Inflammatory macrophage treated with lipopolysaccharide for 4 hours (primary cell): Measurements from ENCODE around the gene ATL2.
A peak's percentile ranks its signal among the peaks of the same experiment; 100 is the strongest.
"Not testable (repeated sequence)": the region's sequence is repeated elsewhere in the genome, so short reads cannot be mapped to it uniquely, and the experiment has no call there.

Experiments
- DNase-seq: peaks from one replicate; pipeline ENCODE4 v3.0.0-alpha.2; 2020

ATL2 gene

DNA sequence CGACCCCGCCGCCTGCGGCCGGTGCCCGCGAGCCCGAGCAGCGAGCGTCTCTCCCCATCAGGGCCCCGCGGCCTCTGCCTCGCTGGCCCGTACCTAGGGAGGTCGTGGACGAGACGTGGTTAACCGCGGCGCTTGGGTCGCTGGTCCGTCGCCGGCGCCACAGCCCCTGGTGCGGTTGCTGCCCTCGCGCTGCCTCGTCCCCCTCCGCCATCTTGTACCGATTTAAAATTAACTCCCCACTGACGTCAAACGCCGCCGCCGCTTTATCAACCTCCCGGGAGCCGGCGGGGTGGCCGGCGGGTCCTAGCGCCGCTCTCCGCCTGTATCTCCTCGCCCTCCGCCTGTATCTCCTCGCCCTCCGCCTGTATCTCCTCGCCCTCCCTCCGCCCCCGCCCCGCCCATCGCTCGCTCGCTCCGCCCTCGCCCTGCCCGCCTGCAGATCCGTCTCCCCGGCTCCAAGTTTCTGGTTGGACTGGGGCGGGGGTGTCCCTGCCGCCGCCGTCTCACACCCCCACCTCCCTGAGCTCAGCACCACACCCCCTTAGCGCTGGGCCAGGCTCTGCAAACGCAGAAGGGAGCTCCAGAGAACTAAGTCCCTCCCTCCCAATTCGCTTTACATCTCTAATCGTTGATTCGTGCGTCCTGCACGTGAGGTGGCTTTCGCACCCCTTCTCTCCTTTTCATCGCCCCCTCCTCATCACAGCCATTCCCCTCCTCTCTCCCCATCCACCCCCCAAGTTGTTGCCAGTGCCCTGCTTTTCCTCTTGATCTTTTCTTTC is at the start of gene ATL2:
TSS of gene ATL2 (minus strand) at position 224 of the 779 bp plus-strand sequence. CDS start at position 211, 13 bp downstream.
- peak; percentile 94 for DNase-seq

GRCh38 chr2:38423763-38424162 is 46.7 kb upstream of the ATL2 start:
- DNase-seq: no peak

DNA sequence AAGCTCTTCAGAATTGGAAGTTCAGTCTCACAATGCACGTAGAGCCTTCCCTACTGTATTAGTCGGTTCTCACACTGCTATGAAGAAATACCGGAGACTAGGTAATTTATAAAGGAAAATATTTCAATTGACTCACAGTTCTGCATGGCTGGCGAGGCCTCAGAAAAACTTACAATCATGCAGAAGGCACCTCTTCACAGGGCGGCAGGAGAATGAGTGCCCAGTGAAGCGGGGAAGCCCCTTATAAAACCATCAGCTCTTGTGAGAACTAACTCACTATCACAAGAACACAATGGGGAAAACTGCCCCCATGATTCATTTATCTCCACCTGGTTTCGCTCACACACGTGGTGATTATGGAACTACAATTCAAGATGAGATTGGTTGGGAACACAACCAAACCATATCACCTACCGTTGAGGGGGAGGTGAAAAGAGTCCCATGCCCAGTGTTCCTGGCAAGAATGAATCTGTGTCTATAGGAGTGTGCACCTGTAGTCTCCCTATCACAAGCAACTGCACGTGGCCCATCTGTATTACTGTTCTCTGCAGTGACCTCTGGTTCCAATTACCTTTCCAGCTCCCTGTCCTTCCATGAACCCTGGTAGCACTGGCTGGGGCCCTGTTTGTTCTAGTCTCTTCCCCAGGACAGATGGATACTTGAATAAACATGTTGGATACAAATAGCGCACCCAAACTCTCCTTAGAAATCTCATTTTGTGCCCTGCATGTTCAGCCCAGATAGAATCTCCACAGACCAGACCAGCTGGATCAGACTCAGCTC is 44.4 kb upstream of the ATL2 start:
- no peak for DNase-seq

DNA sequence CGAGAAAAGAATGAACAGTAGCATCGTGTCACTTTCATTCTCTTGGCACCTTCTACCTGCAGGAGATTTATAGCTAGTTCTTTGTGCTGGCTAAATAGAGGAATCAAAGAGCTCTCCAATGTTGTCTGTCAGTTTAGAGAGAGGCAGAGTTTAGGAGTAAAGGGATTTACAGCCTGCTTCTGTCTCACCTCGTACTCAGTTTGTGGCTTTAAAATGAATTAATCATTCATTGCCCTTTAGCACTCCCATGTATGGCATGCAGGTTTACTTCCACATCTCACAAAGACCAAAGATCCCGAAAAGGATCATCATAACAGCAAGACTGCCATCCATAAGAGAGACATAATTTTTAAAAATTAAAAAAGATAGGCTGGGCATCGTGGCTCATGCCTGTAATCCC is 42.4 kb upstream of the ATL2 start:
- DNase-seq: no peak

DNA sequence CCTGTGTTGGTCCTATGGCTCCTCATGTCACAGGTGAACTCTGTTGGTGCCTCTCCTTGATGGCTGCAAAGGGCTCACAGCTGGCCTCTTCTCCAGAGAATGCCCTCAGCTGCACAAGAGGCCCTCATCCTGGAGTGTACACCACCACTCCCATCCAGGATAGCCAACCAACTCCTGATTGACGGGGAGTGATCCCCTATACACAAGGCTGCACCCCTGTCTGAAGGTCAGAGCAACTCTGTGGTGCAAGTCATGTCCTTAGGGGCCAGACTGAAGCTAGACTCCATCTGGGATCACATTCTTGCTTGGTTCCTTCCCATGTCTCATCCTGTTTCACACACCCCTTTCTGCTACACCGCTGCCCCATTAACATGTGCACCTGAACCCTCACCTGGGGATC is 41.7 kb upstream of the ATL2 start:
- no peak for DNase-seq

GRCh38 chr2:38417745-38418689 is 40.9 kb upstream of the ATL2 start:
- DNase-seq: no peak

GRCh38 chr2:38416296-38417036 is 39.4 kb upstream of the ATL2 start:
- no peak for DNase-seq

- no peak for DNase-seq
These were observed 38.7 kb upstream of the ATL2 start for GRCh38 chr2:38415728-38416291.

DNA sequence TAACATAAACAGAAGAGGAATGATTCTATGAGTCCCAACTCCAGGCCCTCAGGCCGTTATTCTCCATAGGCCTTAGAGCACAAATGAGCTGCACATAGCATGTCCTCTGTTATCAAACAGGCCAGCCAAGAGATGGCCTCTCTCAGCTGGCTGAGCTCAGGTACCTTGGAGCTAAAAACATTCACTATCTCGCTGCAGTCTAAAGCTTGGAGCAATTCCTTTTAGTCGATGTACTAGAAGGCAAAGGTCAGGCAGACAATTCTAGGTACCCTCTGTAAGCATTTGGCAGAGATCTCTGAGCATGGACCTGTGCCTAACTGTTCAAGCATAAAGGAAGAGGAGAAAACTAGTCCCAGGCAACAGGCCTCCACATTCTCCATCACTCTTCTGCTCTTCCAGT is 38.0 kb upstream of the ATL2 start:
- DNase-seq: no peak

DNA sequence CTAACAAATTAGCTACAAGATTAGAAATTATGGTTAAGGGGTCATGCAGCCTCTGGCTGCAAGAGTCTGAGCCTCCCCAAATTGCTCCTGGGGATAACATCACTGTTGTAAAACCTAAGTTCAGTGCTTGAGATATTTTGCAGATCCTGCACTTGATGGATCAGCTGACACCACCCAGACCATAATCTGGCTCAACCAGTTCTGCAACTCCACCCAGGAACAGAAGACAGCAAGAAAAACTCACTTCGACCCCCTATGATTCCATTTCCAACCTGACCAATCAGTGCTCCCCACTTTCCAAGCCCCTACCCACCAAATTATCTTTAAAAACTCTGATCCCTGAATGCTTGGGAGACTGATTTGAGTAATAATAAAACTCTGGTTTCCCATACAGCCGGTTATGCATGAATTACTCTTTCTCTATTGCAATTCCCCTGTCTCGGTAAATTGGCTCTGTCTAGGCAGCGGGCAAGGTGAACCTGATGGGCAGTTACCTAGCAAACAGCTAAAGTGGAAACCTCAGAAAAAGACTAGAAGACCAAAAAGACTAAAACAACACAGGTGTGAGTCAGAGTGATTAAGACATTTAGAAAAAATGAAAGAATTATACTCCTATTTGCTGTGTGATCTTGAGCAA is 35.3 kb upstream of the ATL2 start:
- not testable (repeated sequence) for DNase-seq

DNA sequence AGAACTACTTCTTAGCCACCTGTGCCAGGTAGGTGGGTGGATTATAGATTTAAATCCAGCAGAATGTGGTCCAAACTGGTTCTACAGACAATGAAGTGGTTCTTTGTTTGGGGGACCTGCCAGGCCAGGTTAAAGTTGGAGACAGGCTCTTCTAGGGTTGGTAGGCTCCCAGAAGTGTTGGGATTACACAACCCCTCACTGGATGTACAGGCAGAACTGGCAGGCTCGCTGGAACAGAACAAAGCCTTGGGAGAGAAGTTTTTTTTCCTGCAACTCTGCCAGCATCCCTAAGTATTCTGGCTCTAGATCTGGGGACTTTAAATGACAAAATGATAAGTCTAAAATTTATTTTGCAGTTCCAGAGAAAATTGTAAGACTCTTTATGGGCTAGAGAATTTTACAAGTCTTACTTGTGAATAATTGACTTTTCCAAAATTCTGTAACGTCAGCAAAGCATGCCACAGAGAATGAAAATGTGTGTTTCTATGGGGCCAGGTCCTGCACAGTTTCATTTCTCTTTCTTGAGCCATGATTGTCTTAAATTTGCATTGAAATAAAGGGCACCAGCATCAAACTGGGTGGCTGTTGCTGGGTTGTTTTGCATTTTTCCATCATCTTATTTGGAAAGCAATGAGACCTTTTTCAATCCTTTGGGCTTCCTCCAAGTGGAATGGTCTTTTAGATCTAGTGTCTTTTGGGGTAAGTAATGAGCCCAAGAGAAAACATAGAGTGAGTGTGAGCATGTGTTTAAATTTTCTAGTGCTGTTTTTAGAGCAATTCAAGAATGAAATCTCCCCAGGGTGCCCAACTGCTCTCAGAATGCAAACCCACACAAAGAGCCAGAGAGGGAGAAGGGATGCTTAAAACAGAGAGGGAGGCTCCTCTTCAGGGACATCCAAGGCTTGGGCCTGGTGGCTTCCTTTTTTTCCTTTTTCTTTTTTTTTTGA is 32.4 kb upstream of the ATL2 start:
- DNase-seq: no peak

- DNase-seq: no peak
These were observed 30.1 kb upstream of the ATL2 start for GRCh38 chr2:38407111-38407682.

- DNase-seq: no peak
These were observed 29.6 kb upstream of the ATL2 start for GRCh38 chr2:38406597-38407110.

GRCh38 chr2:38405917-38406596 is 29.0 kb upstream of the ATL2 start:
- DNase-seq: no peak

GRCh38 chr2:38400513-38400912 is 23.4 kb upstream of the ATL2 start:
- DNase-seq: no peak

DNA sequence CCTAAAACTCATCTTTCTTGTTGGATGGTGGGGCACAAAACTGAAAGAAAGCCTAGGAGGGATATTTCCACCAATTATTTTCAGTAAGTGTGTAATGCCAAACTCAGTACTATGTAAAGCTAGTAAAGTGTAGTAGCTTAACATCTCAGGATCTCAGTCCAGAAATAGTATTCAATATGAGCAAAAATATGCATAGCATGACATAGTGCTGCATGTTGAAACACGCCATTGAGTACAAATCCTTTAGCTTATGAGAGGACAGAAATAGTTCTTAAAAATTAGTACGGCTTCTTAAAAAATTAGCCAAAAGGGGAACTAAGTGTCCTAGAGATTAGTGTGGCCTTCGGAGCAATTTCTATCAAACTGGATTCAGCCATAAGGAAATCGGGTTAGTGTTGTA is 21.7 kb upstream of the ATL2 start:
- DNase-seq: no peak

GRCh38 chr2:38394903-38395341 is 17.8 kb upstream of the ATL2 start:
- no peak for DNase-seq

- no peak for DNase-seq
These were observed 17.0 kb upstream of the ATL2 start for GRCh38 chr2:38394041-38394440.

- no peak for DNase-seq
These were observed 13.9 kb upstream of the ATL2 start for GRCh38 chr2:38390947-38391346.
